Nephron progenitor cell (in vitro differentiated cells): ENCODE results near the gene DMRT3.

Experiments
- DNase-seq: peaks from one replicate; pipeline ENCODE4 v3.0.0; 2021
- H3K27ac Mint-ChIP-seq: 2 replicates; pipeline ENCODE4 v1.8.0; 2021; ENCODE audit warnings: mild to moderate bottlenecking, moderate library complexity, mixed read lengths
- H3K27me3 Mint-ChIP-seq: 2 replicates; pipeline ENCODE4 v1.8.0; 2021; ENCODE audit warnings: mild to moderate bottlenecking, low read depth, mixed read lengths; ENCODE audit not compliant: poor library complexity
- H3K36me3 Mint-ChIP-seq: 2 replicates; pipeline ENCODE4 v1.8.0; 2021; ENCODE audit warnings: low read depth, mixed read lengths
- H3K4me1 Mint-ChIP-seq: 2 replicates; pipeline ENCODE4 v1.8.0; 2021; ENCODE audit warnings: mixed read lengths
- H3K4me3 Mint-ChIP-seq: 2 replicates; pipeline ENCODE4 v1.8.0; 2021; ENCODE audit warnings: mild to moderate bottlenecking, moderate library complexity, mixed read lengths
- H3K9me3 Mint-ChIP-seq: 2 replicates; pipeline ENCODE4 v1.8.0; 2021; ENCODE audit warnings: mild to moderate bottlenecking, moderate library complexity, mixed read lengths
- TF ChIP-seq, protein P1 (sequence below): fragments of 200-600 bp; sonication (generic); IDR thresholded peaks from 2 replicates; pipeline ENCODE4 v1.5.0; 2021; ENCODE audit warnings: antibody characterized with exemption

DMRT3 gene

DNA sequence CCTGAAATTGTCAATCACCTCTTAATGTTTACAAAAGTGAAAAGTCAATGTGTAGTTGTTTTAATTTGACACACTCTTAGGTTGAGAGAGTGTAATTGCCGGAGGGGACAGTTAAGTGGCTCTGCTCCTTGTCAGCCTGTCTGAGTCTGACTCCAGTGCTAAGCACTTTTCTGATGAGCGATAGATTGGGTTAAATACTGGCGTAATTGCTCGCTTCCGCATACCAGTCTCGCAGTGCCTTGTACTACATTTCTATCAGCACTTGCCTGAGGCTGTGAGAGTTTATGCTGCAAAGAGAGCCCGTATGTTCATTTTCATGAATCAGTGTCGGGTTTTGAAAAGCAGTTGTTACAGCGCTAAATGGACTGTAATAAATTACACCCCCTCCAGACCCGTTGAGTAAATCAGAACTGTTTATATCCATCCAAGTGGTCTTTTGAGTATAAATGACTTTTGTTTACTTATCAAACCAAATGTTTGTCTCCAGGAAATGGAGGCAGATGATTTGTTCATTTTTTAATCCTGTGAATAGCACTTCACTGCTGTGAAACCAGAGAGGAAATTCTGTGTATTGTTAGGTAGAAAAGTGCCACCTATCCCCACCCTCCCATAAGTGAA lies 41.0 kb upstream of the DMRT3 start:
- TF ChIP-seq, protein P1, sequence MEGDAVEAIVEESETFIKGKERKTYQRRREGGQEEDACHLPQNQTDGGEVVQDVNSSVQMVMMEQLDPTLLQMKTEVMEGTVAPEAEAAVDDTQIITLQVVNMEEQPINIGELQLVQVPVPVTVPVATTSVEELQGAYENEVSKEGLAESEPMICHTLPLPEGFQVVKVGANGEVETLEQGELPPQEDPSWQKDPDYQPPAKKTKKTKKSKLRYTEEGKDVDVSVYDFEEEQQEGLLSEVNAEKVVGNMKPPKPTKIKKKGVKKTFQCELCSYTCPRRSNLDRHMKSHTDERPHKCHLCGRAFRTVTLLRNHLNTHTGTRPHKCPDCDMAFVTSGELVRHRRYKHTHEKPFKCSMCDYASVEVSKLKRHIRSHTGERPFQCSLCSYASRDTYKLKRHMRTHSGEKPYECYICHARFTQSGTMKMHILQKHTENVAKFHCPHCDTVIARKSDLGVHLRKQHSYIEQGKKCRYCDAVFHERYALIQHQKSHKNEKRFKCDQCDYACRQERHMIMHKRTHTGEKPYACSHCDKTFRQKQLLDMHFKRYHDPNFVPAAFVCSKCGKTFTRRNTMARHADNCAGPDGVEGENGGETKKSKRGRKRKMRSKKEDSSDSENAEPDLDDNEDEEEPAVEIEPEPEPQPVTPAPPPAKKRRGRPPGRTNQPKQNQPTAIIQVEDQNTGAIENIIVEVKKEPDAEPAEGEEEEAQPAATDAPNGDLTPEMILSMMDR, result no peak
- Mint-ChIP-seq H3K9me3 (peaks cover 41% of the 10 kb centered on the region), H3K4me3 (no peak overlapping the region), H3K27ac (no peak overlapping the region), H3K4me1 (peaks cover 11% of the 10 kb centered on the region), H3K36me3 (peaks cover 7% of the 10 kb centered on the region), H3K27me3 (peaks cover 22% of the 10 kb centered on the region)
- no peak for DNase-seq

DNA sequence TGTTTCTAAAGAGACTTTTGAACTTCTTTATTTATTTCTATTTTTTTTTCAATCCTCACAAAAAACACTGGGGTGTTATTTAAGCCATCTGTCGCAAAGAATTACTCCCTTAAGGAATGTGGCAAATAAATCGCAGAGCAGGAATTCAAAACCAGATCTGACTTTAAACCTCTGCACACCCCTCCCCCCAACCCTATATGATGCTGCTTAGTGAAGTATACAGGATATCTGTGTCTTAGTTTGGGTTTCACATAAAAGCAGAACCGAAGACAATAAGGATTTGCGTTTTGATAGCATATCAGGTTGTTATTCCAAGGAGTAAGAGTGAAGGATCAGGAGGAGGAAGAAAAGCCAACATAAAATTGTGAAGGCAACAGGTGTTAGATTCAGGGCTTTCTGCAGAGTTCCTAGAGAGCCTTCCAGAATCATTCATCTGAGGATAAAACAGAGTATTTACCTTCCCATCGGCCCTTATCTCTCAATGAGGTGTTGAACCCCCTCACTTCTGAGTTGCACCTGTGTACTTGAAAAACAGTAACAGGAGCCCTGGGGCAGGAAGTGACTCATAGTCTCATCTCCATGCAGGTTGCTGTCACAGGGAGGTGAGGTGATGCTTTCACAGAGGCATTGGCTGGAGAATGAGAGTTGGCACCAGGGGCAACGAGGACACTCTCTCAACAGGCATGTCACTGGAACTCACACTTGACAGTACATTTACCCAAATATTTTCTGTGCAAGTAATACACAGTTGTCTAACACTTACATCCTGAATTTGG lies 33.5 kb upstream of the DMRT3 start:
- TF ChIP-seq, protein P1, result no peak
- H3K4me3 Mint-ChIP-seq, result no peak overlapping the region
- H3K36me3 Mint-ChIP-seq, result peaks cover 7% of the 10 kb centered on the region
- DNase-seq, result no peak
- no peak overlapping the region for H3K27ac Mint-ChIP-seq
- H3K4me1 Mint-ChIP-seq, result peaks cover 29% of the 10 kb centered on the region
- H3K27me3 Mint-ChIP-seq, result peaks cover 16% of the 10 kb centered on the region
- H3K9me3 Mint-ChIP-seq, result peaks cover 26% of the 10 kb centered on the region

DNA sequence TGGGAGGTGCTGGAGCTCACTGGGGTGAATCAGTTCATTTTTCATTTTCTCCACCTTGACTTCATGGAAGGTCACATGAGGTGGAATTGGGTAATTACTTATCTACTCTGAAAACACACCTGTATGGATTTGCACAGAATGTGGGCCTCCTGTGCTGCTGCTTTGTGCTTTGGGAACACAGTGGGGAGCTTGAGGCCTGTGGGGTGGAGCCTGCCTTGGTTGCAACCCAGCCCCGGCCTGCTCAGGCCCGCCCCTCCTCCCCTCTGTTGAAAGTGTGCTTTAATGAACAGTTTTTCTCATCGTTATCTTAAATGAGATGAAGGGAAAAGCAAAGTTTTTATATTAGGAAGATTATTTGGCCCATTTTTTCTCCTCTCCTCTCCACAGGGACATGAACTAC lies 28.5 kb upstream of the DMRT3 start:
- no peak for DNase-seq
- Mint-ChIP-seq H3K4me3 (no peak overlapping the region), H3K27ac (no peak overlapping the region), H3K4me1 (peaks cover 23% of the 10 kb centered on the region), H3K36me3 (no peaks in the 10 kb centered on the region), H3K9me3 (no peaks in the 10 kb centered on the region), H3K27me3 (peaks cover 47% of the 10 kb centered on the region)
- TF ChIP-seq, protein P1, result no peak

DNA sequence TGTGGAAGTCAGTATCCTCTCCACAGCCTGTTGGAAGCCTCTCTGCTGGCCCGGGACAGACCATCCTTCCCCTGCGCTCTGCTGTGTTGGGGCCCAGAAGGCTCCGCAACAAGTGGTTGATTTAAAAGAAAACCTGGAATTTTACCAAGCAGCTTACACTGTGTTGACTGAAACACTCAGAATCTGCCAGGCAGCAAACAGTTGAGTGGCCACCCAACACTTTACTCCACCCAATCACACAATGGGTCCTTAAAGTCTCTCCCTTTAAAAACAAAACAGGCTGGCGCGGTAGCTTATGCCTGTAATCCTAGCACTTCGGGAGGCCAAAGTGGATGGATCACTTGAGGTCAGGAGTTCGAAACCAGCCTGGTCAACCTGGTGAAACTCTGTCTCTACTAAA lies 28.0 kb upstream of the DMRT3 start:
- H3K4me3 Mint-ChIP-seq, result no peak overlapping the region

DNA sequence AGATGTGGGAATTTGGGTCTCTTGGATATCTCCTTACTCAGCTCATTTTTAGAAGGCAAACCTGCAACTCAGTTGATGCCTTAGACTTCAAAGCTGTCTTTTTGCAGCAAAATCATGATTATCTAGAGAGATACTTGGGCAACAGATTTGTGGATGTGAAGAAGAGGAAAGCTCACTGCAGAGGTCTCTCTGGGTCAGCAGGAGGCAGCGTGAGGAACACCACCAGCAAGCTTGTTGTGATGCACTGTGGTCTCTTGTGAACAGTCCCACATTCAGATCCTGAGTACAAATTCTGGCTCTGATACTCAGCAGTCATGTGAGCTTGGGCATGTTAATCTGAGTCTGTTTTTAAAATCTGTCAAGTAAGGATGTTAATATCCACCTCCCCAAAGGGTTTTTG lies 26.3 kb upstream of the DMRT3 start:
- Mint-ChIP-seq H3K27ac (no peak overlapping the region), H3K4me1 (peaks cover 16% of the 10 kb centered on the region), H3K9me3 (no peaks in the 10 kb centered on the region), H3K27me3 (peaks cover 36% of the 10 kb centered on the region), H3K36me3 (no peaks in the 10 kb centered on the region), H3K4me3 (no peak overlapping the region)
- TF ChIP-seq, protein P1, result no peak
- no peak for DNase-seq

More for the DNA sequence above, 28.0 kb upstream of the DMRT3 start:
- TF ChIP-seq, protein P1, result no peak
- no peaks in the 10 kb centered on the region for H3K9me3 Mint-ChIP-seq
- no peak for DNase-seq
- peaks cover 18% of the 10 kb centered on the region for H3K4me1 Mint-ChIP-seq
- H3K27me3 Mint-ChIP-seq, result peaks cover 47% of the 10 kb centered on the region
- H3K27ac Mint-ChIP-seq, result no peak overlapping the region
- no peaks in the 10 kb centered on the region for H3K36me3 Mint-ChIP-seq

DNA sequence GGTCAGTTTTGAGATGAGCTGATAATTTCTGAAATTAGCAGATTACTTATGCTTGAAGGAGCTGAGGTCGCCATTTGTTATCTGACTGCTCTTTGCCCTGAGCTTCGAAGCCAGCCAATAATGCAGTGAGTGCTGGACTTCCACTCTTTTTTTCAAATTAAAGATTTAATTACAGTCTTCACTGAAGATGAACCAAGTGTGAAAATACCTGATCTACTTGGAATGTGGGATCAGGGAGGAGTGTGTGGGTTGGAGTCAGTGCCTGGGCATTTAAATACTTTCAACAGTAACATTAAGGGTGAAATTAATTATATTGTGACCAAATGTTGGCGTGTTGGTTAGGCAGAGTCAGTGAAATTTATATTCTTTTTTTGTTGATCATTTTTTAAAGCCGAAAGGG lies 23.9 kb upstream of the DMRT3 start:
- Mint-ChIP-seq H3K4me1 (peaks cover 3% of the 10 kb centered on the region), H3K9me3 (no peaks in the 10 kb centered on the region), H3K27ac (no peak overlapping the region), H3K36me3 (no peaks in the 10 kb centered on the region), H3K27me3 (peaks cover 36% of the 10 kb centered on the region), H3K4me3 (no peak overlapping the region)
- DNase-seq, result no peak
- TF ChIP-seq, protein P1, result no peak
